T47D (cell line): ENCODE data around the gene TBC1D16.
"Not testable (repeated sequence)": the region's sequence is repeated elsewhere in the genome, so short reads cannot be mapped to it uniquely, and the experiment has no call there.

Experiments used
- DNase-seq, 2 experiments: peaks; one replicate each; pipeline versions ENCODE4 v3.0.0 to v3.0.0-alpha.2; 2011 to 2012; ENCODE audit warnings: low read depth in 1 of 2, low spot score in 1 of 2
- JUND ChIP-seq: IDR thresholded peaks from 2 replicates; pipeline ENCODE4 v1.6.1; 2012; ENCODE audit warnings: low read depth
- in situ Hi-C: cut with HindIII; loops from 2 replicates; pipeline ENCODE4 v1.10.0; 2016; ENCODE audit warnings: low sequenced_read_pairs, low pct_unique_long_range_greater_than_20kb

The TBC1D16 gene

DNA sequence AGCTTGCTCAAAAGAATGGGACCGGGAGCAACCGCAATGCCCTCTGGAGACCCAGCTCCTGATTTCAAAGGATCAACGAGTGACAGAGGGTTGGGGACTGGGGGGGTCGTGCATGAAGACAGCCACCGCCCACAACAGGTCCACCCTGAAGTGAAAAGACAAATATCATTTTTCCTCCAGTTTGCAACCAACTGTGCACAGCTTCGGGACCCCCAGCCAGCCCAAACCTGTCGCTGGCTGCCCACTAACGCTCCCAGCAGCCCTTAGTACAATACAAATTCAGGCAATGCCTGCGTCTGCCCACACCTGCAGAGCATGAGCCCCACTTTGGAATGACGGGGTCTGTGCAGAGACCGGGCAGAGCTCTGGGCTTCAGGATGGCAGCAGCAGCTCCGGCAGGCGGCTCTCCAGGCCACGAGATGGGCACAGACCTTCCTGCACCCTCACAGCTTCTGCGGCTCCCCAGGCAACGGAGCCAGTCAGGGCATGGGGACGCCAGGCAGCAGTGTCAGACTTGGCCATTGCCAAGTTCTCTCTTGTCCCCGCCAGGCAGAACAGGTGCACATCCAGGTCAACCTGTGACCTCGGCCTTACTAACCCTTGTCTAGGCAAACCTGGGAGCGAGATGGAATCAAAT is 60.1 kb downstream of the TBC1D16 start:
- in situ Hi-C loops: no loop called here
- DNase-seq: no peak

GRCh38 chr17:79974566-79975497 is 60.8 kb downstream of the TBC1D16 start:
- no peak for DNase-seq
- in situ Hi-C loops: no loop called here
- no peak for TF ChIP-seq JUND

More for the DNA sequence above, 60.1 kb downstream of the TBC1D16 start:
- TF ChIP-seq JUND: no peak

- no peak for TF ChIP-seq JUND
- in situ Hi-C loops: no loop called here
- no peak for DNase-seq
Observed at GRCh38 chr17:79971651-79972050, 64.0 kb downstream of the TBC1D16 start.

DNA sequence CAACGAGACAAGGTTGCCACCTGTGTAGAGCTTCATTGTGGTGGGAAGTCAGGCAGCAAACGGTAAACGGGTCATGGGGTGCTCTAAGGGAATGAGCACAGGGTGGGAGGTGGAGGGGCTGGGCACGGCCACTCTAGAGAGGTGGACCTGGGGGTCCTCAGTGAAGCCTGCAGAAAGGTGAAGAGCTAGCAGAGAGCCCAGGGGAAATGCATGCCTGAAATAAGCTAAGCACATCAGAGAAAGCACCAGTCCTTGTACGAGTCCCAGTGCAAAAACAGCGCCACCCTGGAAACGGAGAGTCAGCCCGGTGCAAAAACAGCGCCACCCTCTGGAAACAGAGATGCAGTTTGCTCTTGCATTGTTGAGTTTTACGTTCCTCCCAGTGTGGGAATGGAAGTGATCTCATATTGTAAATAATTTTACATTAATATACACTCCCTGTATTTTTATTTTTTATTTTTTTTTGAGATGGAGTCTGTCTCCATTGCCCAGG is 65.0 kb downstream of the TBC1D16 start:
- no peak for TF ChIP-seq JUND
- DNase-seq: peak in 1 of 2 experiments; percentile 84
- in situ Hi-C loops: no loop called here

- no peak for DNase-seq
- in situ Hi-C loops: no loop called here
- no peak for TF ChIP-seq JUND
Observed at GRCh38 chr17:79969906-79970305, 65.8 kb downstream of the TBC1D16 start.

DNA sequence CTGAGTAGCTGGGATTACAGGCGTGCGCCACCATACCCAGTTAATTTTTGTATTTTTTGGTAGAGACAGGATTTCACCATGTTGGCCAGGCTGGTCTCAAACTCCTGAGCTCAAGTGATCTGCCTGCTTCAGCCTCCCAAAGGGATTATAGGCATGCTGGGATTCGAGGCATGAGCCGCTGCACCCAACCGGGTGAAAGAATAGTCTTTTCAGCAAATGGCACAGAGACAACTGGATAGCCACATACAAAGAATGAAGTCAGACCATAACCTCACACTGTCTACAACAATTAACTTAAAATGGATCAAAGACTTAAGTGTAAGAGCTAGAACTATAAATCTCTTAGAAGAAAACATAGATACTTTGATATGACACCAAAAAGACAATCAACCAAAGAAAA is 67.6 kb downstream of the TBC1D16 start:
- no peak for DNase-seq
- in situ Hi-C loops: no loop called here
- no peak for TF ChIP-seq JUND

- TF ChIP-seq JUND: no peak
- no peak for DNase-seq
- in situ Hi-C loops: no loop called here
Observed at GRCh38 chr17:79966681-79967080, 69.0 kb downstream of the TBC1D16 start.

- in situ Hi-C loops: no loop called here
- no peak for DNase-seq
- no peak for TF ChIP-seq JUND
Observed at GRCh38 chr17:79965806-79966205, 69.9 kb downstream of the TBC1D16 start.

- DNase-seq, in situ Hi-C loops: not testable (repeated sequence)
Observed at GRCh38 chr17:79962467-79962866, 73.2 kb downstream of the TBC1D16 start.

GRCh38 chr17:79961567-79961966 is 74.1 kb downstream of the TBC1D16 start:
- in situ Hi-C loops: not testable (repeated sequence)

DNA sequence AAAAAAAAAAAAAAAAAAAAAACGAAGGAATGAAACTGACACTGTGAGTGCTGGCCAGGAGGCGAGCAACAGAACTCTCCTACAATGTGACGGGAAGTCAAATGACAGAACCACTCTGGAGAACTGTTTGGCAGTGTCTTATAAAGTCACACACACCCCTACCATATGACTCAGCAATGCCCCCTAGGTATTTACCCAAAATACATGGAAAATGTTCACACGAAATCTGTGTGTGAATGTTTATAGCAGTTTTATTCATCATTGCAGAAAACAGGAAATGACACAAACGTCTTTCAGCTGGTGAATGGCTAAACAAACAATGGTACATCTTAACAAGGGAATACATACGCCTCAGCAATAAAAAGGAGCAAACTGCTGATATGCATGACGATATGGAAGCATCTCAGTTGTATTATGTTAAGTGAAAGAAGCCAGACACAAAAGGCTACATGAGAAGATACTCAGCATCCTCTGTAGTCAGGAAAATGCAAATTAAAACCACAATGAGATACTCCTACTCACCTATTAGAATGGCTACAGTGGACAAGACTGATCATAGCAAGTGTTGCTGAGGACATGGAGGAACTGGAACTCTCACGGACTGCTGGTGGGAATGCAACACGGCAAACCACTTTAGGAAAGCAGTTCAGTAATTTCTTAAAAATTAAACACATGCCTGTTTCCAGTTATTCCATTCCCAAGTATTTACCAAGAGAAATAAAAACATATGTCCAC is 74.7 kb downstream of the TBC1D16 start:
- TF ChIP-seq JUND: no peak
- in situ Hi-C loops: no loop called here
- DNase-seq: peak in 1 of 2 experiments; percentile 48

More at GRCh38 chr17:79961567-79961966, 74.1 kb downstream of the TBC1D16 start:
- not testable (repeated sequence) for DNase-seq

DNA sequence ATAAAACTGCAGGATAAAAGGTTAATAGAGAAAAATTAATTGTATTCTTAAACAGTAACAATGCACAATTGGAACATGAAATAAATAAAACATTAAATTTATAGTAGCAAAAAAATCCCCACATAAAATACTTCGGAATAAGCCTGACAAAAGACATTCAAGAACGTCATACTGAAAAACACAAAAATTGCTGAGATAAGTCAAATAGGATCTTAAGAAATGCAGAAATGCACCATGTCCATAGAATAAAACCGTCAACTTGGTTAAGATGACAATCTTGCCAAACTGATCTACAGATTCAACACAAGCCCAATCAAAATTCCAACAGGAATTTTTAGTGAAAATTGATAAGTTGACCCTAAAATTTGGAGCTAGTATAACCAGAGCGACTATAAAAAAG is 76.6 kb downstream of the TBC1D16 start:
- in situ Hi-C loops: no loop called here
- TF ChIP-seq JUND: no peak
- no peak for DNase-seq
